HUES64 (cell line): ENCODE data around the gene KCTD3.

Experiments used
- H3K27ac ChIP-seq: 2 replicates; pipeline ENCODE4 v1.7.0; 2013; ENCODE audit warnings: low read depth, low read length, inconsistent platforms
- H3K27me3 ChIP-seq: 2 replicates; pipeline ENCODE4 v1.6.1; 2013; ENCODE audit warnings: mild to moderate bottlenecking, low read length; ENCODE audit not compliant: insufficient read depth
- H3K36me3 ChIP-seq: 2 replicates; pipeline ENCODE4 v1.6.1; 2013; ENCODE audit warnings: mild to moderate bottlenecking, low read length; ENCODE audit not compliant: insufficient read depth
- H3K4me1 ChIP-seq: 2 replicates; pipeline ENCODE4 v1.6.1; 2013; ENCODE audit warnings: mild to moderate bottlenecking, low read length, moderate library complexity; ENCODE audit not compliant: insufficient read depth
- H3K4me3 ChIP-seq: 2 replicates; pipeline ENCODE4 v1.5.1; 2013; ENCODE audit warnings: mild to moderate bottlenecking, low read length, moderate library complexity
- H3K9ac ChIP-seq: 2 replicates; pipeline ENCODE4 v1.6.1; 2013; ENCODE audit warnings: mild to moderate bottlenecking, low read depth, low read length
- H3K9me3 ChIP-seq: 2 replicates; pipeline ENCODE4 v1.6.1; 2013; ENCODE audit warnings: low read depth, low read length; ENCODE audit not compliant: insufficient read depth
- WGBS: fragments of 150-250, 120-280 bp; methylation state at CpG from one replicate; pipeline ENCODE4 v1.1.7; 2013; ENCODE audit warnings: missing lambda C conversion rate; 5-methylcytosine and 5-hydroxymethylcytosine counted together

Gene KCTD3

GRCh38 chr1:215590779-215591491 is 23.8 kb downstream of the KCTD3 start:
- no peak overlapping the region for H3K27ac ChIP-seq
- no peak overlapping the region for H3K9ac ChIP-seq
- H3K27me3 ChIP-seq: no peaks in the 10 kb centered on the region
- H3K9me3 ChIP-seq: no peaks in the 10 kb centered on the region
- no peak overlapping the region for H3K4me3 ChIP-seq
- peaks cover 17% of the 10 kb centered on the region; the same call in 1 of the 2 replicates for H3K4me1 ChIP-seq
- WGBS: 95% methylated on average over 4 of the region's 4 CpGs
- peaks cover 49% of the 10 kb centered on the region for H3K36me3 ChIP-seq

GRCh38 chr1:215594640-215595039 is 27.5 kb downstream of the KCTD3 start:
- Histone ChIP-seq H3K36me3 (peaks cover 49% of the 10 kb centered on the region), H3K9ac (no peak overlapping the region), H3K4me3 (no peak overlapping the region), H3K9me3 (no peaks in the 10 kb centered on the region), H3K27me3 (no peaks in the 10 kb centered on the region), H3K27ac (no peak overlapping the region), H3K4me1 (peaks cover 27% of the 10 kb centered on the region)
- 94% methylated on average over 3 of the region's 3 CpGs for WGBS

GRCh38 chr1:215595231-215595630 is 28.1 kb downstream of the KCTD3 start:
- H3K27ac ChIP-seq: no peak overlapping the region
- H3K9me3 ChIP-seq: no peaks in the 10 kb centered on the region
- H3K36me3 ChIP-seq: peaks cover 45% of the 10 kb centered on the region
- H3K27me3 ChIP-seq: no peaks in the 10 kb centered on the region
- 85% methylated on average over 2 of the region's 2 CpGs for WGBS
- no peak overlapping the region for H3K4me3 ChIP-seq
- H3K9ac ChIP-seq: no peak overlapping the region
- H3K4me1 ChIP-seq: peaks cover 32% of the 10 kb centered on the region

- H3K4me1 ChIP-seq: peaks cover 41% of the 10 kb centered on the region
- H3K27me3 ChIP-seq: no peaks in the 10 kb centered on the region
- no peak overlapping the region; the same call in 1 of the 2 replicates for H3K27ac ChIP-seq
- H3K36me3 ChIP-seq: peaks cover 54% of the 10 kb centered on the region
- H3K9ac ChIP-seq: no peak overlapping the region
- no peak overlapping the region for H3K4me3 ChIP-seq
- H3K9me3 ChIP-seq: no peaks in the 10 kb centered on the region
These were observed 30.9 kb downstream of the KCTD3 start for GRCh38 chr1:215597961-215598360.

GRCh38 chr1:215599418-215600074 is 32.4 kb downstream of the KCTD3 start:
- Histone ChIP-seq H3K9ac (peak overlapping the region; percentile 11; the same call in 1 of the 2 replicates), H3K4me1 (peaks cover 36% of the 10 kb centered on the region), H3K27me3 (no peaks in the 10 kb centered on the region), H3K4me3 (no peak overlapping the region), H3K36me3 (peaks cover 69% of the 10 kb centered on the region), H3K27ac (peak overlapping the region; percentile 3; the same call in 1 of the 2 replicates), H3K9me3 (no peaks in the 10 kb centered on the region)
- WGBS: 86% methylated on average over 3 of the region's 3 CpGs

- H3K4me3 ChIP-seq: no peak overlapping the region
- H3K9ac ChIP-seq: no peak overlapping the region
- H3K9me3 ChIP-seq: no peaks in the 10 kb centered on the region
- no peak overlapping the region for H3K27ac ChIP-seq
- H3K36me3 ChIP-seq: peaks cover 75% of the 10 kb centered on the region
- peaks cover 29% of the 10 kb centered on the region for H3K4me1 ChIP-seq
- H3K27me3 ChIP-seq: no peaks in the 10 kb centered on the region
These were observed 33.2 kb downstream of the KCTD3 start for GRCh38 chr1:215600258-215600792.

- peaks cover 74% of the 10 kb centered on the region for H3K36me3 ChIP-seq
These were observed 33.8 kb downstream of the KCTD3 start for GRCh38 chr1:215600867-215601266.

GRCh38 chr1:215601276-215601675 is 34.2 kb downstream of the KCTD3 start:
- no peak overlapping the region for H3K9ac ChIP-seq
- H3K4me1 ChIP-seq: peaks cover 30% of the 10 kb centered on the region
- H3K27ac ChIP-seq: no peak overlapping the region
- H3K36me3 ChIP-seq: peaks cover 72% of the 10 kb centered on the region
- H3K4me3 ChIP-seq: no peak overlapping the region
- H3K27me3 ChIP-seq: no peaks in the 10 kb centered on the region
- 94% methylated on average over 2 of the region's 2 CpGs for WGBS
- H3K9me3 ChIP-seq: no peaks in the 10 kb centered on the region

More at GRCh38 chr1:215600867-215601266, 33.8 kb downstream of the KCTD3 start:
- no peaks in the 10 kb centered on the region for H3K9me3 ChIP-seq
- WGBS: 94% methylated on average over 10 of the region's 10 CpGs
- no peak overlapping the region for H3K9ac ChIP-seq
- no peaks in the 10 kb centered on the region for H3K27me3 ChIP-seq
- H3K4me1 ChIP-seq: peaks cover 29% of the 10 kb centered on the region
- H3K4me3 ChIP-seq: no peak overlapping the region
- no peak overlapping the region for H3K27ac ChIP-seq

- no peaks in the 10 kb centered on the region for H3K9me3 ChIP-seq
- H3K9ac ChIP-seq: no peak overlapping the region
- no peaks in the 10 kb centered on the region for H3K27me3 ChIP-seq
- H3K36me3 ChIP-seq: peaks cover 69% of the 10 kb centered on the region
- H3K4me1 ChIP-seq: peaks cover 30% of the 10 kb centered on the region
- no peak overlapping the region for H3K4me3 ChIP-seq
- H3K27ac ChIP-seq: no peak overlapping the region
These were observed 36.2 kb downstream of the KCTD3 start for GRCh38 chr1:215603319-215603718.

GRCh38 chr1:215605011-215605621 is 38.0 kb downstream of the KCTD3 start:
- H3K27me3 ChIP-seq: no peaks in the 10 kb centered on the region
- H3K9ac ChIP-seq: no peak overlapping the region
- H3K36me3 ChIP-seq: peaks cover 82% of the 10 kb centered on the region
- H3K27ac ChIP-seq: no peak overlapping the region
- peaks cover 16% of the 10 kb centered on the region for H3K4me1 ChIP-seq
- H3K9me3 ChIP-seq: no peaks in the 10 kb centered on the region
- no peak overlapping the region for H3K4me3 ChIP-seq

- no peak overlapping the region for H3K4me3 ChIP-seq
- peaks cover 89% of the 10 kb centered on the region for H3K36me3 ChIP-seq
- no peaks in the 10 kb centered on the region for H3K27me3 ChIP-seq
- no peak overlapping the region for H3K27ac ChIP-seq
- WGBS: 97% methylated on average over 3 of the region's 3 CpGs
- H3K9ac ChIP-seq: no peak overlapping the region
- no peaks in the 10 kb centered on the region for H3K9me3 ChIP-seq
- H3K4me1 ChIP-seq: peaks cover 9% of the 10 kb centered on the region
These were observed 38.9 kb downstream of the KCTD3 start for GRCh38 chr1:215606036-215606435.
